Transverse colon (tissue), 4 donors: ENCODE data around the gene SLC2A9. TPM values are rescaled to one million over a fixed set of nuclear protein-coding genes. Genes with fewer than 3 reads are reported as not detected.

ENCODE experiments used
- DNase-seq: peaks from one replicate; pipeline ENCODE4 v3.0.0-alpha.2; 2019
- H3K27ac ChIP-seq, 4 donors: fragments of 200-600 bp; sonication (generic); 2 replicates each; pipeline ENCODE4 v1.5.1; 2016 to 2018; ENCODE audit warnings: inconsistent platforms in 4 of 4
- H3K27me3 ChIP-seq: fragments of 200-600 bp; sonication (generic); 2 replicates; pipeline ENCODE4 v1.5.1; 2017; ENCODE audit warnings: inconsistent platforms
- H3K36me3 ChIP-seq, 4 donors: fragments of 200-600 bp; sonication (generic); 2 replicates each; pipeline ENCODE4 v1.5.1; 2017 to 2019; ENCODE audit warnings: inconsistent platforms in 4 of 4
- H3K4me1 ChIP-seq, 4 donors: fragments of 200-600 bp; sonication (generic); 2 replicates each; pipeline ENCODE4 v1.5.1; 2017 to 2020; ENCODE audit warnings: inconsistent platforms in 4 of 4
- H3K4me3 ChIP-seq, 4 donors: fragments of 200-600 bp; sonication (generic); 1 replicate in 1 of 4; 2 replicates in 3 of 4; pipeline versions ENCODE4 v1.5.1 to v1.6.1; 2017 to 2019; ENCODE audit warnings: inconsistent platforms in 4 of 4
- H3K9me3 ChIP-seq, 2 donors: fragments of 200-600 bp; sonication (generic); 2 replicates each; pipeline ENCODE4 v1.5.1; 2017 to 2019; ENCODE audit warnings: inconsistent platforms in 2 of 2
- EP300 ChIP-seq: sonication (generic); formaldehyde crosslinking; IDR thresholded peaks from one replicate; pipeline ENCODE4 v1.6.1; 2017; ENCODE audit warnings: antibody characterized with exemption, low read depth
- POLR2A ChIP-seq: fragments of 450-650 bp; IDR thresholded peaks from one replicate; pipeline ENCODE4 v1.6.1; 2016; ENCODE audit warnings: antibody characterized with exemption, mild to moderate bottlenecking, moderate library complexity
- POLR2AphosphoS5 ChIP-seq, 3 donors: sonication (generic); formaldehyde crosslinking; IDR thresholded peaks; one replicate each; pipeline ENCODE4 v1.6.1; 2016; ENCODE audit warnings: antibody characterized with exemption in 3 of 3
- WGBS, 2 donors: methylation state at CpG; one replicate each; pipeline ENCODE4 v1.1.5; 2018; ENCODE audit warnings: low coverage in 1 of 2; 5-methylcytosine and 5-hydroxymethylcytosine counted together
- in situ Hi-C, 4 donors: fragments of 200-750 bp; cut with MboI; loops; one replicate each; pipeline versions ENCODE4 v1.15.0 to v1.15.1; 2017; ENCODE audit warnings: low sequenced_read_pairs in 3 of 4, low pct_ligation_motif_present in 1 of 4, low pct_unique_long_range_greater_than_20kb in 1 of 4
- intact Hi-C: fragments of 100-400 bp; cut with DNase I; formaldehyde crosslinking; loops from one replicate; pipeline ENCODE4 v1.15.1; 2023; ENCODE audit warnings: low total_unique reads
- total RNA-seq, 4 donors: library from RNA; depleted of rRNA; stranded (reverse); fragments of >200 nt; gene quantifications; one replicate each; pipeline ENCODE4 v1.1.0, GENCODE V29; 2016
- TF ChIP-seq, protein P1 (sequence below), 5 experiments: fragments of 200-600 bp in 3 of 5; fragments of 450-650 bp in 2 of 5; sonication (generic) in 3 of 5; IDR thresholded peaks; 1 replicate in 2 of 5; 2 replicates in 3 of 5; pipeline ENCODE4 v1.5.1; 2016 to 2017; ENCODE audit warnings: antibody characterized with exemption in 5 of 5, inconsistent platforms in 3 of 5, mild to moderate bottlenecking in 2 of 5, moderate library complexity in 1 of 5

Gene SLC2A9
- total RNA-seq, 4 donors from 2014 or later = 2.2 to 4.0 (median 3.4) TPM; not detected in 1

DNA sequence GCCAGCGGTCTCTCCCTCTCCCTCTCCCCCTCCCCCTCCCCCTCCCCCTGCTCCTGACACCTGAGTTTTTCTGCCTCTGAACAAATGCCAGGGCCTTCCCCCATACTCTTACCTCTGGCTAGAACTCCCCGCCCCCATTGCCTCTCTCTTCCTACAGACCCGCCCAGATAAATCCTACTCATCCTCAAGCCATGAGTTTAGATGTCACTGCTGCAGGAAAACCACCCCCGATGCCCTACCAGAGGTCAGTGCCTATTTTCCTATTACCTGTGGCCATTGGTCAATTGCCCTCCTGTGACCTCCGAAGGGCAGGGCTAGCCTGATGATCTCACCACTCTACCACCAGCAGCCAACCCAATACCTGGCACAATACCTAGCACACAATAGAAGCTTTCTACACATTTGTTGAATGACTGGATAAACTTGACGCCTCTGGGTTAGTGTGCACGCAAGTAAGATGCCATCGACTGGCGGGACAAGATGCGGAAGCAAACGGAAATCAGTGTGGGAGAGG, 43.7 kb downstream of the SLC2A9 start:
- in situ Hi-C loops (no loop called here), intact Hi-C loops (no loop called here)
- no peaks in the 10 kb centered on the region for H3K27me3 ChIP-seq
- TF ChIP-seq, protein P1, sequence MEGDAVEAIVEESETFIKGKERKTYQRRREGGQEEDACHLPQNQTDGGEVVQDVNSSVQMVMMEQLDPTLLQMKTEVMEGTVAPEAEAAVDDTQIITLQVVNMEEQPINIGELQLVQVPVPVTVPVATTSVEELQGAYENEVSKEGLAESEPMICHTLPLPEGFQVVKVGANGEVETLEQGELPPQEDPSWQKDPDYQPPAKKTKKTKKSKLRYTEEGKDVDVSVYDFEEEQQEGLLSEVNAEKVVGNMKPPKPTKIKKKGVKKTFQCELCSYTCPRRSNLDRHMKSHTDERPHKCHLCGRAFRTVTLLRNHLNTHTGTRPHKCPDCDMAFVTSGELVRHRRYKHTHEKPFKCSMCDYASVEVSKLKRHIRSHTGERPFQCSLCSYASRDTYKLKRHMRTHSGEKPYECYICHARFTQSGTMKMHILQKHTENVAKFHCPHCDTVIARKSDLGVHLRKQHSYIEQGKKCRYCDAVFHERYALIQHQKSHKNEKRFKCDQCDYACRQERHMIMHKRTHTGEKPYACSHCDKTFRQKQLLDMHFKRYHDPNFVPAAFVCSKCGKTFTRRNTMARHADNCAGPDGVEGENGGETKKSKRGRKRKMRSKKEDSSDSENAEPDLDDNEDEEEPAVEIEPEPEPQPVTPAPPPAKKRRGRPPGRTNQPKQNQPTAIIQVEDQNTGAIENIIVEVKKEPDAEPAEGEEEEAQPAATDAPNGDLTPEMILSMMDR (IDR thresholded peaks at IDR 0.05) = no peak
- TF ChIP-seq POLR2AphosphoS5 (IDR thresholded peaks at IDR 0.05) (no peak), POLR2A (no peak)
- no peak overlapping the region for H3K27ac ChIP-seq
- 77 to 100% methylated on average over 3 to 11 of the region's 11 CpGs for WGBS, 2 donors
- no peaks in the 10 kb centered on the region for H3K4me1 ChIP-seq
- no peak for DNase-seq
- H3K4me3 ChIP-seq = no peak overlapping the region
- no peaks in the 10 kb centered on the region for H3K9me3 ChIP-seq
- no peaks in the 10 kb centered on the region for H3K36me3 ChIP-seq

DNA sequence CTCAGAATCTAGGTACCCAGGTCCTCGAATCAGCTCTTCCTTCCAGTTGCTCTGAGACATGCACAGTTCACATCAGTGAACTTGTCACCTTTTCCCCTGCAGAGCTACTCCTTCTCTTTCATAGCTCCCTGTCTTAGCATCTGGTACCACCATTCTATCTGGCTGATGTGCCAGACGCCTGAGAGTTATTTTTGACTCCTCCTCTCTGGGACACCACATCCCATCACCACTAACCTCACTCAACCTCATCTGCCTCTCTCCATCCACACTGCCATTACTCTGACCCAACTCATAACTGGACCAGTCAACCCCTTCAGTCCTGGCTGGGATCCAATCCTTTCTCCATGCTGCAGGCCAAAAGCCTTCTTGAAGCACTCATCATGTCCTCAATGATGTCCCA, 44.5 kb downstream of the SLC2A9 start:
- Histone ChIP-seq H3K36me3 (no peaks in the 10 kb centered on the region), H3K27ac (no peak overlapping the region), H3K27me3 (no peaks in the 10 kb centered on the region), H3K9me3 (no peaks in the 10 kb centered on the region), H3K4me1 (no peaks in the 10 kb centered on the region), H3K4me3 (no peak overlapping the region)
- intact Hi-C loops (no loop called here), in situ Hi-C loops (no loop called here)
- no peak for DNase-seq
- WGBS, 2 donors = 81 to 100% methylated on average over 1 to 2 of the region's 2 CpGs
- TF ChIP-seq POLR2AphosphoS5 (IDR thresholded peaks at IDR 0.05) (no peak), EP300 (no peak), POLR2A (no peak)
- TF ChIP-seq, protein P1 (IDR thresholded peaks at IDR 0.05) = no peak

DNA sequence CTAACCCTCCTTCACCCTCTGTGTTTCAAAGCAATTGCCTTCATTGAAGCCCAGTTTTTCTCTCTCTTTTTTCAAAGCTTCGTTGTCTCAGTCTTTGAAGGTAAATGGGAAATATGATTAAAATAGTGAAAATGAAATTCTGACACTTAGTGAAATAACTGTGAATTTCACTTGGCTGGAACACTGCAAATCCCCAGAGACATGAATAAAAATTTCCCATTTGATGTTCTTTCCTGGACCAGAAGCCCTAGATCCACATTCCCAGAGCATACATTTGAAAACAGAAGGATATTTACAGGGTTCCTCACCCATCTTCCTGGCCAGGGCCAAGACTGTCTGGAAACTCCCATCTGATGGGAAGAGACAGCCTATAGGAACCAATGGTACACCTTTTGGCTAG, 45.0 kb downstream of the SLC2A9 start:
- no peaks in the 10 kb centered on the region for H3K9me3 ChIP-seq
- no peak overlapping the region for H3K4me3 ChIP-seq
- TF ChIP-seq EP300 (no peak), POLR2A (no peak), POLR2AphosphoS5 (IDR thresholded peaks at IDR 0.05) (no peak)
- TF ChIP-seq, protein P1 (IDR thresholded peaks at IDR 0.05) = no peak
- no peak for DNase-seq
- 73 to 79% methylated on average over 1 of the region's 1 CpG for WGBS, 2 donors
- in situ Hi-C loops = no loop called here
- intact Hi-C loops = no loop called here
- no peaks in the 10 kb centered on the region for H3K4me1 ChIP-seq
- H3K27me3 ChIP-seq = no peaks in the 10 kb centered on the region
- H3K36me3 ChIP-seq = no peaks in the 10 kb centered on the region
- no peak overlapping the region for H3K27ac ChIP-seq

DNA sequence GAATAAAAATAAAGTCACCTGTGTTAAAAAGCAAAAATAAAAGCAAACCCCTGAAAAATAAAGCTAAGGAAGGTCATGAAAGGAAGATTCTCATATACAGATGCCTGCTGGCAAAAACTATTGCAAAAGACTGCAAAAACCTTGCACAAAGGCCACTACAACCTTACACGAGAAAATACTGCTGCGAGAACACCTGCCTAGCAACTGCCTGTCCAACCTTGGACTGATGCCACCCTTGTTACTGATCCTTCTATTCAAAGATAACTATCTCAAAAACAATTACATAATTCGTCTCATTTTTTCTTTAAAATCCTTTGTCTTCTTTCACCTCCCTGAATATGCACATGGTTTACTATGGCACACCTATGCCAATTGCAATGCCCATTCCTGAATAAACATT, 49.6 kb downstream of the SLC2A9 start:
- no peaks in the 10 kb centered on the region for H3K9me3 ChIP-seq
- H3K4me3 ChIP-seq = no peak overlapping the region
- intact Hi-C loops (no loop called here), in situ Hi-C loops (no loop called here)
- 39 to 58% methylated on average over 3 of the region's 3 CpGs for WGBS, 2 donors
- no peaks in the 10 kb centered on the region for H3K27me3 ChIP-seq
- no peak for DNase-seq
- TF ChIP-seq EP300 = no peak
- no peak for TF ChIP-seq POLR2A
- TF ChIP-seq POLR2AphosphoS5 (IDR thresholded peaks at IDR 0.05) = no peak
- TF ChIP-seq, protein P1 (IDR thresholded peaks at IDR 0.05) = no peak
- no peak overlapping the region for H3K27ac ChIP-seq
- H3K4me1 ChIP-seq = no peaks in the 10 kb centered on the region
- H3K36me3 ChIP-seq = no peaks in the 10 kb centered on the region
